Adrenal gland (tissue), 19 donors: ENCODE measurements around the gene CLTC. TPM values are rescaled to one million over a fixed set of nuclear protein-coding genes. Genes with fewer than 3 reads are reported as not detected.
"Not testable (repeated sequence)": the region's sequence is repeated elsewhere in the genome, so short reads cannot be mapped to it uniquely, and the experiment has no call there.

Experiments
- DNase-seq, 7 donors: peaks; one replicate each; pipeline ENCODE4 v3.0.0-alpha.2; 2019 to 2020
- H3K27ac ChIP-seq, 5 donors: fragments of 200-600 bp; sonication (generic) in 4 of 5; 1 replicate in 3 of 5; 2 replicates in 2 of 5; pipeline versions ENCODE4 v1.5.1 to v1.8.0; 2016 to 2020; ENCODE audit warnings: mild to moderate bottlenecking in 1 of 5
- H3K27me3 ChIP-seq: fragments of 200-600 bp; 2 replicates; pipeline ENCODE4 v1.8.0; 2021
- H3K36me3 ChIP-seq, 2 donors: fragments of 200-600 bp; replicated peaks in 1 of 2; 1 replicate in 1 of 2; 2 replicates in 1 of 2; pipeline versions ENCODE4 v1.5.1 to v1.8.0; 2018 to 2022
- H3K4me1 ChIP-seq, 2 donors: fragments of 200-600 bp; replicated peaks in 1 of 2; 1 replicate in 1 of 2; 2 replicates in 1 of 2; pipeline versions ENCODE4 v1.5.1 to v1.8.0; 2018 to 2021
- H3K4me3 ChIP-seq, 4 donors: fragments of 200-600 bp; sonication (generic) in 3 of 4; one replicate each; pipeline ENCODE4 v1.5.1; 2016 to 2018
- H3K9me3 ChIP-seq, 3 donors: fragments of 200-600 bp; sonication (generic) in 1 of 3; replicated peaks in 1 of 3; 1 replicate in 2 of 3; 2 replicates in 1 of 3; pipeline versions ENCODE4 v1.5.1 to v1.8.0; 2016 to 2021
- CTCF ChIP-seq, 6 experiments: fragments of 450-650 bp in 4 of 6; fragments of 200-600 bp in 2 of 6; sonication (generic) in 1 of 6; IDR thresholded peaks; 1 replicate in 5 of 6; 2 replicates in 1 of 6; pipeline versions ENCODE4 v1.5.1 to v1.8.0; 2016 to 2021; ENCODE audit warnings: antibody characterized with exemption in 6 of 6, mild to moderate bottlenecking in 2 of 6, moderate library complexity in 1 of 6
- POLR2A ChIP-seq, 2 donors: fragments of 450-650 bp; IDR thresholded peaks; one replicate each; pipeline ENCODE4 v1.6.1; 2017; ENCODE audit warnings: antibody characterized with exemption in 2 of 2, mild to moderate bottlenecking in 2 of 2, moderate library complexity in 1 of 2
- WGBS, 4 donors: extraction: QIAGEN DNeasy Blood & Tissue Kit in 2 of 4; methylation state at CpG; one replicate each; pipeline versions ENCODE4 v1.1.5 to v1.1.7; 2013 to 2017; 5-methylcytosine and 5-hydroxymethylcytosine counted together
- intact Hi-C, 2 donors: fragments of 100-400 bp; cut with DNase I; formaldehyde crosslinking; loops; one replicate each; pipeline versions ENCODE4 v1.14.1 to v1.15.0; 2022 to 2023
- long read RNA-seq, 10 donors: library from polyadenylated mRNA in 3 of 10; unstranded in 2 of 10; stranded (forward) in 1 of 10; transcript quantifications; one replicate each; pipeline ENCODE4 v2.0.0 and lab custom pipeline, GENCODE V29; 2021 to 2026
- polyA plus RNA-seq, 3 donors: library from polyadenylated mRNA; stranded (reverse); fragments of 200-250 nt in 2 of 3; fragments of 350-450 nt in 1 of 3; fragmentation: Illumina TruSeq in 1 of 3; extraction: RNeasy Lipid Tissue Mini Kit (QIAGEN cat#74804) in 1 of 3; gene quantifications; one replicate each; pipeline ENCODE4 v1.2.3, GENCODE V29; 2013 to 2014
- total RNA-seq, 9 donors: library from RNA; depleted of rRNA in 4 of 9; stranded (reverse); fragments of >200 nt in 4 of 9; fragments of 120-200 nt in 1 of 9; fragmentation: NEBNext Ultra II Directional in 1 of 9; extraction: Animal tissue kit (Norgen Biotek cat#: 25700) in 1 of 9; gene quantifications; one replicate each; pipeline versions ENCODE4 v1.1.0 to v1.2.4, GENCODE V29; 2013 to 2023
- donor health status: healthy with polysubstance abuse.
- donor health status: Bipolar disorder and iron deficiency.
- donor health status: DM: yes; HTN: yes; CAD: no.
- donor health status: DM: no; HTN: no; CAD: no.
- donor health status: DM: no; HTN: no; CAD: no.
- donor health status: DM: yes; HTN: yes; CAD: no.

Gene CLTC
- total RNA-seq: 100 to 1,000 TPM; 214 to 393 (median 298) TPM
- 100 to 1,000 TPM in 1 of 3 donors, 10 to 100 TPM in 2; 40.2 to 254 (median 68.1) TPM for polyA plus RNA-seq
- long read RNA-seq, donor 1, full-length matches to known transcripts: 10 of 44 reads
- long read RNA-seq, donor 1, partial matches to known transcripts: 34 of 44 reads
- long read RNA-seq, donor 1, other reads (novel, unspliced or antisense): 0 of 44 reads
- long read RNA-seq, donor 2, full-length matches to known transcripts: 17 of 194 reads
- long read RNA-seq, donor 2, partial matches to known transcripts: 177 of 194 reads
- long read RNA-seq, donor 2, other reads (novel, unspliced or antisense): 0 of 194 reads
- long read RNA-seq, donor 3, full-length matches to known transcripts: 30 of 59 reads
- long read RNA-seq, donor 3, partial matches to known transcripts: 29 of 59 reads
- long read RNA-seq, donor 3, other reads (novel, unspliced or antisense): 0 of 59 reads
- long read RNA-seq, donor 4, full-length matches to known transcripts: 1 of 28 reads
- long read RNA-seq, donor 4, partial matches to known transcripts: 26 of 28 reads
- long read RNA-seq, donor 4, other reads (novel, unspliced or antisense): 1 of 28 reads
- long read RNA-seq, donor 5, full-length matches to known transcripts: 231 of 269 reads
- long read RNA-seq, donor 5, partial matches to known transcripts: 28 of 269 reads
- long read RNA-seq, donor 5, other reads (novel, unspliced or antisense): 10 of 269 reads
- long read RNA-seq, donor 6, full-length matches to known transcripts: 1 of 14 reads
- long read RNA-seq, donor 6, partial matches to known transcripts: 11 of 14 reads
- long read RNA-seq, donor 6, other reads (novel, unspliced or antisense): 2 of 14 reads
- long read RNA-seq, donor 7, full-length matches to known transcripts: 4 of 20 reads
- long read RNA-seq, donor 7, partial matches to known transcripts: 16 of 20 reads
- long read RNA-seq, donor 7, other reads (novel, unspliced or antisense): 0 of 20 reads
- long read RNA-seq, donor 8, full-length matches to known transcripts: 30 of 130 reads
- long read RNA-seq, donor 8, partial matches to known transcripts: 100 of 130 reads
- long read RNA-seq, donor 8, other reads (novel, unspliced or antisense): 0 of 130 reads
- long read RNA-seq, donor 9, full-length matches to known transcripts: 21 of 36 reads
- long read RNA-seq, donor 9, partial matches to known transcripts: 15 of 36 reads
- long read RNA-seq, donor 9, other reads (novel, unspliced or antisense): 0 of 36 reads
- long read RNA-seq, donor 10, full-length matches to known transcripts: 1 of 37 reads
- long read RNA-seq, donor 10, partial matches to known transcripts: 36 of 37 reads
- long read RNA-seq, donor 10, other reads (novel, unspliced or antisense): 0 of 37 reads

DNA sequence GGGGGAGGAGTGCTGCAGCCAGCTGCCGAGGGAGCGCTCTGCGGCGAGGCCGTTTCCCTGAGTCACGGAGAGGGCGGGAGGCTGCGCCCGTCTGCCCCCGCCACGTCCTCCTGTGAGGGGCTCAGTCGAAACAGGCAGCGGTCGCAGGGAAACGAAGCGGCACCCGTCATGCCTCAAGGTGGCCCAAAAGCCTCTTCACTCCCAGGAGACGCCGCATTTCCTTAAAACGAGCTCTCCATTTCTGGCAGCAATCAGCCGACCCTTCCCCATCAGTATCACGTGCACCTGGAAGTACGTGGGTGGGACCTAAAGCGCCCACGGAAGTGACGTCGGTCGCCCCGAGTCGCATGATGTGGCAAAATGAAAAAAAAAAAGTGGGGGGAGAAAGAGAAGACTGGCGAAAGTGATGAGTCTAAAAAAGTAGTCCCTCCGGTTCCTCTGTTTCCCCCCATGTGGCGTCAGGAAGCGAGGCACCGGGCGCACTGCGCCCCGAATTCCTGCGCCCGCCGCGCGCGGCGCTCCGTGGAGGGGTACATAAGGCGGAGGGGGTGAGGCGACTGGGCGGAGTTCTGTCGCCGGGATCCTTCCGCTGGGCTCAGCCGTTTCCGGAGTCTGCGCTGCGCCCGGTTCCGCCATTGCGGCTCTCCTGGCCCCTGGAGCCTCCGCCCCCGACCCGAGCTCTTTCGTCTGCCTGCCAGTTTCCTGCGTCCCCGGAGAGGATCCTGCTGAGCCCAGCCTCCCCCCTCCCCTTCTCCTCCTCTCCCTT lies at the start of gene CLTC:
TSS of gene CLTC (plus strand) at position 598 of the 766 bp plus-strand sequence. CDS start 237 bp downstream, outside the sequence.
- DNase-seq: peak; percentile 92 to 96 (median 95)

DNA sequence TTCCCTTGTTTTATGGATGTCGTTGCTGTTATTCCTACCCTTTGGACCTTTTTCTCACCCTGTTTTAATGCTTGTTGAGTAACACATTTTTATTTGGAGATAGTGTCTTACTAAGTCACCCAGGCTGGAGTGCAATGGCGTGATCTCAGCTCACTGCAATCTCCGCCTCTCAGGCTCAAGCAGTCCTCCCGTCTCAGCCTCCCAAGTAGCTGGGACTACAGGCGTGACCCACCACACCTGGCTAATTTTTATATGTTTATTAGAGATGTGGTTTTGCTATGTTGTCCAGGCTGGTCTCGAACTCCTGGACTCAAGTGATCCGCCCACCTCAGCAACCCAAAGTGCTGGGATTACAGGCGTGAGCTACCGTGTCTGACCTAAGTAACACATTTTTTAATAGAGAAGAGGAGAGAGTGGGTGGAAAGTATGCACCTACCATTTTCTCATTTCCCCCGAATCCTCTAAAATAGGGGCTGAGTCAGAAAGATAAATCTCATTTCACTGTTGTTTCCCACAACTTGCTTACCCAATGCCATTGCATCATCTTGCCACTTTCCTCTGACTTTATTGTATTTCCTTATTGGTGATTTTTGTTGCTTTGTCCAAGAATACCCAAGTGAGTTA lies 47.3 kb upstream of the CLTC start:
- no peaks in the 10 kb centered on the region for H3K9me3 ChIP-seq
- no peak for TF ChIP-seq POLR2A (IDR thresholded peaks at IDR 0.05)
- no peak for TF ChIP-seq CTCF (IDR thresholded peaks at IDR 0.05)
- intact Hi-C loops: no loop called here
- no peaks in the 10 kb centered on the region for H3K27me3 ChIP-seq
- WGBS, 4 donors: 82 to 92% (median 90%) methylated on average over 10 of the region's 10 CpGs
- H3K27ac ChIP-seq: peak overlapping the region in 1 of 5 donors; percentile 0
- DNase-seq: no peak
- no peak overlapping the region for H3K4me3 ChIP-seq
- H3K4me1 ChIP-seq: no peaks in the 10 kb centered on the region
- H3K36me3 ChIP-seq: peaks cover 0 to 28% of the 10 kb centered on the region in 2 donors

More for the DNA sequence above, at the start of gene CLTC:
- peak within 1 kb of the TSS; percentile 95 to 99 (median 99) for H3K27ac ChIP-seq
- H3K4me1 ChIP-seq: peaks cover 31 to 44% of the 10 kb centered on the region in 2 donors
- no peaks in the 10 kb centered on the region for H3K27me3 ChIP-seq
- H3K4me3 ChIP-seq: peak within 1 kb of the TSS; percentile 73 to 99 (median 95)
- WGBS, 4 donors: 0% methylated on average over 43 to 65 of the region's 65 CpGs
- intact Hi-C loops: no loop called here
- no peaks in the 10 kb centered on the region for H3K9me3 ChIP-seq
- no peaks in the 10 kb centered on the region for H3K36me3 ChIP-seq
- TF ChIP-seq CTCF (IDR thresholded peaks at IDR 0.05) (peak in 1 of 6 experiments; percentile 24), POLR2A (IDR thresholded peaks at IDR 0.05) (peak; percentile 85 to 95)

GRCh38 chr17:59584168-59584567 lies 35.5 kb upstream of the CLTC start:
- H3K27me3 ChIP-seq, H3K9me3 ChIP-seq, DNase-seq, H3K4me1 ChIP-seq, H3K4me3 ChIP-seq, intact Hi-C loops, H3K27ac ChIP-seq, H3K36me3 ChIP-seq: not testable (repeated sequence)
- no CpG with 5 or more reads among the region's 1 CpG for WGBS, 4 donors

DNA sequence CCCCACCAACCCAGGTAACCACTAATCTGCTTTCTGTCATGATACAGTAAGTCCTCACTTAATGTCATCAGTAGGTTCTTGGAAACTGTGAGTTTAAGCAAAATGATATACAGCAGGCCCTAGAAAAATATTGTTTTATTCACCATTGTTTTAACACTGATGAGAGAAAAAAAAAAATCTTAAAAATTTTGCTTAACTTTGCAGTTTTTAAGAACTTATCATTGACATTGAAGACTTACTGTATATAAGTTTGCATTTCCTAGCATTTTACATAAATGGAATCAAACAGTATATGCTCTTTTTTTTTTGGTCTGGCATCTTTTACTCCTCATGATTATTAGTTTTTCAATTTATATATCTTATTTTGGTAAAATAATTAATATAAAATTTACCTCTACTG lies 19.5 kb upstream of the CLTC start:
- Histone ChIP-seq H3K27ac (no peak overlapping the region), H3K27me3 (no peaks in the 10 kb centered on the region), H3K4me3 (no peak overlapping the region), H3K9me3 (no peaks in the 10 kb centered on the region), H3K4me1 (no peaks in the 10 kb centered on the region), H3K36me3 (peaks cover 0 to 16% of the 10 kb centered on the region in 2 donors)
- no peak for DNase-seq
- no peak for TF ChIP-seq POLR2A (IDR thresholded peaks at IDR 0.05)
- no peak for TF ChIP-seq CTCF (IDR thresholded peaks at IDR 0.05)
- intact Hi-C loops: no loop called here
